Mesenchymal stem cell (in vitro differentiated cells and primary cell): Measurements from ENCODE around the gene PPARA.
"Not testable (repeated sequence)": the region's sequence is repeated elsewhere in the genome, so short reads cannot be mapped to it uniquely, and the experiment has no call there.

Experiments used
- DNase-seq: peaks from one replicate; pipeline ENCODE4 v3.0.0-alpha.2; 2013
- H2AFZ ChIP-seq: one replicate; pipeline ENCODE4 v1.6.1; 2013; ENCODE audit warnings: low read depth, mild to moderate bottlenecking, control low read depth, inconsistent platforms, low read length, moderate library complexity
- H2AK5ac ChIP-seq: 2 replicates; pipeline ENCODE4 v1.6.1; 2013; ENCODE audit warnings: low read length, moderate library complexity, mild to moderate bottlenecking, inconsistent platforms; ENCODE audit not compliant: severe bottlenecking
- H2BK120ac ChIP-seq: one replicate; pipeline ENCODE4 v1.6.1; 2013; ENCODE audit warnings: low read depth, mild to moderate bottlenecking, inconsistent platforms, low read length, moderate library complexity
- H2BK12ac ChIP-seq, 2 experiments: one replicate each; pipeline ENCODE4 v1.6.1; 2013; ENCODE audit warnings: inconsistent platforms in 2 of 2, low read length in 2 of 2, mild to moderate bottlenecking in 2 of 2, moderate library complexity in 2 of 2, control low read depth in 1 of 2
- H2BK15ac ChIP-seq: one replicate; pipeline ENCODE4 v1.6.1; 2013; ENCODE audit warnings: mild to moderate bottlenecking, low read depth, inconsistent platforms; ENCODE audit not compliant: poor library complexity, severe bottlenecking
- H2BK5ac ChIP-seq: 2 replicates; pipeline ENCODE4 v1.6.1; 2013; ENCODE audit warnings: low read depth, mild to moderate bottlenecking, low read length, control low read depth, inconsistent platforms; ENCODE audit not compliant: poor library complexity, severe bottlenecking
- H3K14ac ChIP-seq, 2 experiments: one replicate each; pipeline ENCODE4 v1.6.1; 2013; ENCODE audit warnings: inconsistent platforms in 2 of 2, low read length in 2 of 2, control low read depth in 1 of 2, mild to moderate bottlenecking in 1 of 2, moderate library complexity in 1 of 2
- H3K18ac ChIP-seq, 2 experiments: one replicate each; pipeline ENCODE4 v1.6.1; 2013; ENCODE audit warnings: inconsistent platforms in 2 of 2, low read length in 2 of 2, control low read depth in 1 of 2, low read depth in 1 of 2, mild to moderate bottlenecking in 1 of 2
- H3K23ac ChIP-seq, 2 experiments: one replicate each; pipeline ENCODE4 v1.6.1; 2013; ENCODE audit warnings: inconsistent platforms in 2 of 2, low read length in 2 of 2, mild to moderate bottlenecking in 2 of 2, moderate library complexity in 2 of 2, control low read depth in 1 of 2
- H3K27ac ChIP-seq: 2 replicates; pipeline ENCODE4 v1.5.1; 2013; ENCODE audit warnings: mild to moderate bottlenecking, moderate library complexity, low read length, control low read depth, inconsistent platforms; ENCODE audit not compliant: poor library complexity, severe bottlenecking
- H3K27me3 ChIP-seq, 2 experiments: 2 replicates each; pipeline versions ENCODE4 v1.6.1 to v1.7.0; 2013; ENCODE audit warnings: low read length in 2 of 2, mild to moderate bottlenecking in 2 of 2, moderate library complexity in 2 of 2, control low read depth in 1 of 2, inconsistent platforms in 1 of 2; ENCODE audit not compliant: control insufficient read depth in 1 of 2, insufficient read depth in 1 of 2
- H3K36me3 ChIP-seq, 2 experiments: 2 replicates each; pipeline versions ENCODE4 v1.6.1 to v1.7.0; 2013; ENCODE audit warnings: low read length in 2 of 2, control low read depth in 1 of 2, inconsistent platforms in 1 of 2, low read depth in 1 of 2, mild to moderate bottlenecking in 1 of 2; ENCODE audit not compliant: insufficient read depth in 2 of 2, control insufficient read depth in 1 of 2
- H3K4ac ChIP-seq, 2 experiments: one replicate each; pipeline ENCODE4 v1.6.1; 2013; ENCODE audit warnings: inconsistent platforms in 2 of 2, low read length in 2 of 2, mild to moderate bottlenecking in 2 of 2, moderate library complexity in 2 of 2, control low read depth in 1 of 2, low read depth in 1 of 2
- H3K4me1 ChIP-seq: 2 replicates; pipeline ENCODE4 v1.6.1; 2013; ENCODE audit warnings: low read depth, low read length, control low read depth; ENCODE audit not compliant: control insufficient read depth, insufficient read depth
- H3K4me2 ChIP-seq: 2 replicates; pipeline ENCODE4 v1.6.1; 2013; ENCODE audit warnings: low read length, mild to moderate bottlenecking, inconsistent platforms; ENCODE audit not compliant: poor library complexity, severe bottlenecking
- H3K4me3 ChIP-seq, 2 experiments: 2 replicates each; pipeline versions ENCODE4 v1.5.1 to v1.7.0; 2013; ENCODE audit warnings: low read length in 2 of 2, mild to moderate bottlenecking in 2 of 2, control low read depth in 1 of 2, low read depth in 1 of 2; ENCODE audit not compliant: insufficient read depth in 1 of 2
- H3K79me1 ChIP-seq: replicated peaks from 2 replicates; pipeline ENCODE4 v1.6.1; 2013; ENCODE audit warnings: mild to moderate bottlenecking, control low read depth, low read length, inconsistent platforms; ENCODE audit not compliant: poor library complexity, severe bottlenecking
- H3K9ac ChIP-seq: 2 replicates; pipeline ENCODE4 v1.7.0; 2013; ENCODE audit warnings: mild to moderate bottlenecking, low read length, moderate library complexity
- H3K9me3 ChIP-seq: 2 replicates; pipeline ENCODE4 v1.7.0; 2013; ENCODE audit warnings: mild to moderate bottlenecking, low read length; ENCODE audit not compliant: control insufficient read depth
- H4K8ac ChIP-seq: one replicate; pipeline ENCODE4 v1.6.1; 2013; ENCODE audit warnings: inconsistent platforms, mild to moderate bottlenecking, low read length, moderate library complexity
- H4K91ac ChIP-seq: one replicate; pipeline ENCODE4 v1.6.1; 2013; ENCODE audit warnings: mild to moderate bottlenecking, low read length, inconsistent platforms
- WGBS: methylation state at CpG from one replicate; pipeline ENCODE4 v1.1.7; 2013; ENCODE audit warnings: mixed read lengths; 5-methylcytosine and 5-hydroxymethylcytosine counted together

PPARA gene

DNA sequence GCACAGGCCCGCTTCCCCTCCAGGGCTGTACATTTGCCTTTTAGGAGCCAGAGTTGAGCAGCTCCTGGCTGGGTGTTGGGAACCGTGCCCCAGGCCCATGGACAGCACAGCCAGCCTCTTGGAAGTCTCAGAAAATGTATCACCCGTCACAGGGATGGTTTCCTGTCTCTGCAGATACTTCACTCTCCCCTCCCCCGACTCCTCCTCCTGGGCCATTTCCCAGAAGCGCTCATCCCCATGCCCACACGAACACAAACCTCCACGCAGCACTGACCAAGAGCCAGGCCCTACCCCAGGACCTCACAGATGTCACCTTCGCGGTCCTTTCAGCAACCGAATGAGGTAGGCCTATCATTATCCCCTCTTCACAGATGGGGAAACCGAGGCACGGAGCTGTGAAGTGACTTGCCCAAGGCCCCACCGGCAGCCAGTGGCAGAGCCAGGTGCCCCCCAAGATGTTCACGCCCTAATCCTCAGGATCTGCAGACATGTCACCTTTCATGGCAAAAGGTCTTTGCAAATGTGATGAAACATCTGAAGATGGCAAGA is 13.0 kb upstream of the PPARA start:
- Histone ChIP-seq H3K9ac (no peak overlapping the region), H3K79me1 (no peaks in the 10 kb centered on the region), H2BK12ac (no peak overlapping the region), H3K27me3 (no peaks in the 10 kb centered on the region), H3K4me3 (no peak overlapping the region), H2BK15ac (no peak overlapping the region), H2AFZ (no peak overlapping the region), H3K4ac (no peak overlapping the region), H3K9me3 (no peaks in the 10 kb centered on the region), H2AK5ac (no peak overlapping the region), H3K36me3 (no peaks in the 10 kb centered on the region), H4K8ac (no peak overlapping the region), H4K91ac (peak overlapping the region; percentile 14), H3K14ac (no peak overlapping the region), H3K23ac (no peak overlapping the region), H3K27ac (no peak overlapping the region), H3K4me1 (peaks cover 5% of the 10 kb centered on the region), H3K4me2 (no peak overlapping the region), H2BK5ac (no peak overlapping the region), H2BK120ac (no peak overlapping the region), H3K18ac (no peak overlapping the region)
- DNase-seq: no peak
- 86% methylated on average over 14 of the region's 14 CpGs for WGBS

DNA sequence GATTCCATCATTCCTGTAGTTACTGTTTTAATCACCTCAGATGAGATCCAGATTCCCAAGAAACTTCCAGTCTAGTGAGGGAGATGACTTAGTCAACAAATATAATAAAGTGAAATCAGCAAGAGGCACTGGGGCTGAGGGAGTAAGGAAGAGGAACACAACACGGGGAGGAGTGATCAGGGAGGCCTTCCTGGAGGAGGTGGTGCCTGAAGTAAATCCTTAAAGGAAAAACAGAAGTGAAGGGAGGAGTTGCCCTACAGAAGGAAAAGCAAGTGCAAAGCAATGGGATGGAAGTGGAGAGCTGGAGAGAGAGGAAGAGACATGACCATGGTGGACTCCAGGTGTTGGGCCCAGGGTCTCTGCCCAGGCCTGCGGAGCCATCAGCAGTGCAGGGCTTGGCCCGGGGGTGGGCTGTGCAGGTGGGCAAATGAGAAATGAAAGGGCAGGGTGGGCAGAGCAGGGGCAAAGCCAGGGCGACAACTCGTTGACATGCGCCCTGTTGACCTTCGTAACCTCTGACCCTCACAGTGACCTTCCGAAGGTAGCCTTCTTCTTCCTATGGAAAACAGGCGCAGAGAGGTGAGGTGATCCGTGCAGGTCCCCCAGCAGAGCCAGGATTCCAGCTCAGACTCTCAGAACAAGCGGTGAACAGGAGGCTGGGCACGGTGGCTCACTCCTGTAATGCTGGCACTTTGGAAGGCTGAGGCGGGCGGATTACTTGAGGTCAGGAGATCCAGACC is 12.1 kb upstream of the PPARA start:
- no peak for DNase-seq
- Histone ChIP-seq H3K36me3 (no peaks in the 10 kb centered on the region), H3K9ac (no peak overlapping the region), H3K4me1 (peaks cover 5% of the 10 kb centered on the region), H2AFZ (no peak overlapping the region), H3K27ac (no peak overlapping the region), H3K27me3 (peaks cover 7 to 8% of the 10 kb centered on the region in 2 experiments), H2BK15ac (no peak overlapping the region), H3K18ac (no peak overlapping the region), H3K4me2 (no peak overlapping the region), H4K91ac (no peak overlapping the region), H2BK5ac (no peak overlapping the region), H3K9me3 (no peaks in the 10 kb centered on the region), H2AK5ac (no peak overlapping the region), H2BK12ac (no peak overlapping the region), H3K4ac (no peak overlapping the region), H3K79me1 (no peaks in the 10 kb centered on the region), H3K4me3 (no peak overlapping the region), H2BK120ac (no peak overlapping the region), H3K14ac (no peak overlapping the region), H3K23ac (no peak overlapping the region), H4K8ac (no peak overlapping the region)
- WGBS: 94% methylated on average over 12 of the region's 14 CpGs

DNA sequence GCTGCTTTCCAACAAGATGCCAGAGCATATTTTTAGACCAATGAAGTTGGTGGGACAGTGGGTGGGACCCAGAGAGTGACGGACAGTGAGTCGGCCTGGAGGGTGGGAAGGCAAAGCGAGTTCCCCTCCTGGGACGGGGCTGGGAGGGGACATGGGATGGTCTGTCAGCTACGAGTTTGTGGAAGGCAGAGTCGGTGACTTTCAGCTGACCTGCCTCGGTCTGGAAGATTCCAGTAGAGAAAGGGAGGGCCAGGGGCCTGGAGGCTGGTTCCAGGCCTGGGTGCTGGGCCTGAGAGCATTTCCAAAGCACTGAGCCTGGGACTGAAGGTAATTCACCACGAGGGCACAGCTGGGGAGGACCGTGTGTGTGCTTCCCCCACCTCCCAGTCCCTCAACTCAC is 10.9 kb upstream of the PPARA start:
- not testable (repeated sequence) for H2BK5ac ChIP-seq, H3K9me3 ChIP-seq, H3K79me1 ChIP-seq, H4K8ac ChIP-seq, H2BK12ac ChIP-seq, H3K4ac ChIP-seq, H3K4me3 ChIP-seq, H2AFZ ChIP-seq, DNase-seq, H3K4me1 ChIP-seq, H3K4me2 ChIP-seq, H3K27ac ChIP-seq, H3K18ac ChIP-seq, H2BK120ac ChIP-seq, H3K9ac ChIP-seq, H2AK5ac ChIP-seq, H3K36me3 ChIP-seq, H4K91ac ChIP-seq, H2BK15ac ChIP-seq, H3K14ac ChIP-seq, H3K23ac ChIP-seq
- WGBS: 76% methylated on average over 6 of the region's 9 CpGs
- H3K27me3 ChIP-seq: peaks cover 7 to 13% of the 10 kb centered on the region in 2 experiments

DNA sequence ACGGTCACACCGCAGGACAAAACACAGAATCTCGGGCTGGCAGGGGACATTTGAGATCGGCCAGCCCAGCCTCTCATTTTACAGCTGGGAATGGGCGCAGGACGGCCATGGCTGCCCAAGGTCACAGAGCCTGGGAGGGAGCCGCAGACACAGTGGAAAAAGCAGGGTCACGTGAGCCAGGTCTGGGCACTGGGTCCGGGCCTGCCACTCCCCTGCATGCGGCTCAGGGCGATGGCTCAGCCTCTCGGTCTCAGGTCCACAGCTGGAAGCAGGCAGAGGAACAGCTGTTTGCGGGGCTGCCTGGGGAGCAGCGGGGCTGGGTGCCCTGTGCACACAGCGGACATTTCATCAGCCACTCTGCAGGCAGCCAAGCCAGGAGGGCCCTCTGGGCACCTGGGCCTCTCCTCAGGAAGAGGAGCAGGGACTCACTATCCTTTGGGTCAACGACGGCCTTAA is 10.4 kb upstream of the PPARA start:
- no peak overlapping the region for H2BK120ac ChIP-seq
- no peak overlapping the region for H2AK5ac ChIP-seq
- 94% methylated on average over 17 of the region's 17 CpGs for WGBS
- H3K79me1 ChIP-seq: no peaks in the 10 kb centered on the region
- H2BK12ac ChIP-seq: no peak overlapping the region
- H3K9me3 ChIP-seq: no peaks in the 10 kb centered on the region
- H3K9ac ChIP-seq: no peak overlapping the region
- H2BK5ac ChIP-seq: no peak overlapping the region
- no peak overlapping the region for H4K8ac ChIP-seq
- no peak overlapping the region for H3K4me2 ChIP-seq
- no peak overlapping the region for H3K23ac ChIP-seq
- peaks cover 3% of the 10 kb centered on the region for H3K4me1 ChIP-seq
- no peak overlapping the region for H3K4ac ChIP-seq
- no peak overlapping the region for H3K27ac ChIP-seq
- H3K27me3 ChIP-seq: peaks cover 7 to 13% of the 10 kb centered on the region in 2 experiments
- no peak for DNase-seq
- H3K4me3 ChIP-seq: no peak overlapping the region
- H3K36me3 ChIP-seq: no peaks in the 10 kb centered on the region
- no peak overlapping the region for H2BK15ac ChIP-seq
- no peak overlapping the region for H3K14ac ChIP-seq
- no peak overlapping the region for H4K91ac ChIP-seq
- no peak overlapping the region for H3K18ac ChIP-seq
- no peak overlapping the region for H2AFZ ChIP-seq
